BJ (cell line): ENCODE results near the gene VAV2. TPM values are rescaled to one million over a fixed set of nuclear protein-coding genes. Genes with fewer than 3 reads are reported as not detected.

ENCODE experiments used
- CTCF ChIA-PET: fragments of 350-600 bp; formaldehyde crosslinking; extraction: SDS; loops from one replicate; lab custom pipeline; 2021; ENCODE audit warnings: antibody characterized with exemption, inconsistent platforms; lab: Yijun Ruan, JAX
- POLR2A ChIA-PET: fragments of 300-600 bp; sonication (Branson Sonifier 250); formaldehyde crosslinking; extraction: SDS; loops from one replicate; lab custom pipeline; 2021; ENCODE audit warnings: antibody characterized with exemption; lab: Charles Lee
- DNase-seq: peaks from one replicate; pipeline ENCODE4 v3.0.0-alpha.2; 2011; ENCODE audit warnings: low read depth
- H3K27me3 ChIP-seq: 2 replicates; pipeline ENCODE4 v1.6.0; 2011; ENCODE audit warnings: low read length; ENCODE audit not compliant: control insufficient read depth, insufficient read depth
- H3K36me3 ChIP-seq: 2 replicates; pipeline ENCODE4 v1.5.1; 2011; ENCODE audit warnings: low read length; ENCODE audit not compliant: control insufficient read depth, insufficient read depth
- H3K4me3 ChIP-seq: 2 replicates; pipeline ENCODE4 v1.5.1; 2011; ENCODE audit warnings: low read depth, mild to moderate bottlenecking, control low read depth, low read length
- CTCF ChIP-seq: IDR thresholded peaks from 2 replicates; pipeline ENCODE4 v1.5.1; 2011; ENCODE audit warnings: low read depth, mild to moderate bottlenecking, control low read depth, inconsistent platforms, low read length, moderate library complexity; ENCODE audit not compliant: insufficient read depth
- polyA plus RNA-seq: library from polyadenylated mRNA; depleted of rRNA; stranded (reverse); fragments of >200 nt; gene quantifications from 2 replicates; pipeline ENCODE4 v1.2.3, GENCODE V29; 2011

The VAV2 gene
- polyA plus RNA-seq, 1 experiment: 9.9 TPM

GRCh38 chr9:133735415-133735775 is 256.7 kb downstream of the VAV2 start:
- ChIA-PET POLR2A (no interaction called here), CTCF (interaction anchor here (0.6 to 1.3 kb wide), 3 partner anchors 8 to 145 kb away, joined by 3 read pairs; no protein-coding TSS in a partner anchor)
- H3K36me3 ChIP-seq: no peaks in the 10 kb centered on the region
- no peak for DNase-seq
- peaks cover 2% of the 10 kb centered on the region for H3K27me3 ChIP-seq
- TF ChIP-seq CTCF: no peak
- no peak overlapping the region for H3K4me3 ChIP-seq

GRCh38 chr9:133734590-133735414 is 257.3 kb downstream of the VAV2 start:
- TF ChIP-seq CTCF: no peak
- H3K4me3 ChIP-seq: no peak overlapping the region
- ChIA-PET POLR2A (no interaction called here), CTCF (interaction anchor here (1.1 to 3.7 kb wide), 3 partner anchors 8 to 20 kb away, joined by 3 to 25 read pairs (median 3); no protein-coding TSS in a partner anchor)
- H3K36me3 ChIP-seq: no peaks in the 10 kb centered on the region
- DNase-seq: no peak
- H3K27me3 ChIP-seq: peaks cover 2% of the 10 kb centered on the region

- no peaks in the 10 kb centered on the region for H3K36me3 ChIP-seq
- H3K4me3 ChIP-seq: no peak overlapping the region
- no peak for DNase-seq
- ChIA-PET CTCF (interaction anchor here (1.3 to 3.7 kb wide), 2 partner anchors 9 to 19 kb away, joined by 3 to 25 read pairs; no protein-coding TSS in a partner anchor), POLR2A (no interaction called here)
- no peak for TF ChIP-seq CTCF
- H3K27me3 ChIP-seq: peaks cover 2% of the 10 kb centered on the region
Measured at GRCh38 chr9:133733796-133734533, 258.2 kb downstream of the VAV2 start.

- no peak for DNase-seq
- TF ChIP-seq CTCF: no peak
- POLR2A ChIA-PET: no interaction called here
- no peaks in the 10 kb centered on the region for H3K36me3 ChIP-seq
- H3K4me3 ChIP-seq: no peak overlapping the region
- CTCF ChIA-PET: interaction anchor here (3.7 kb wide), 1 partner anchor 9 kb away, joined by 25 read pairs; no protein-coding TSS in a partner anchor
- H3K27me3 ChIP-seq: peaks cover 2% of the 10 kb centered on the region
Measured at GRCh38 chr9:133733421-133733795, 258.7 kb downstream of the VAV2 start.

- ChIA-PET CTCF (interaction anchor here (1.0 to 3.7 kb wide), 3 partner anchors 10 to 47 kb away, joined by 3 to 25 read pairs (median 3); no protein-coding TSS in a partner anchor), POLR2A (no interaction called here)
- Histone ChIP-seq H3K4me3 (no peak overlapping the region), H3K36me3 (no peaks in the 10 kb centered on the region), H3K27me3 (peaks cover 2% of the 10 kb centered on the region)
- DNase-seq: no peak
- TF ChIP-seq CTCF: no peak
Measured at GRCh38 chr9:133732639-133733408, 259.3 kb downstream of the VAV2 start.
